Osteoblast (primary cell): ENCODE measurements around the gene HK3. TPM values are rescaled to one million over a fixed set of nuclear protein-coding genes. Genes with fewer than 3 reads are reported as not detected.
A peak's percentile ranks its signal among the peaks of the same experiment; 100 is the strongest.

Experiments
- DNase-seq: peaks from one replicate; pipeline ENCODE4 v3.0.0; 2011; ENCODE audit warnings: low spot score, mixed read lengths; ENCODE audit not compliant: insufficient read length; ENCODE audit errors: missing footprints
- H2AFZ ChIP-seq: 2 replicates; pipeline ENCODE4 v1.6.0; 2011; ENCODE audit warnings: mild to moderate bottlenecking, low read length
- H3K27ac ChIP-seq: 2 replicates; pipeline ENCODE4 v1.5.1; 2011; ENCODE audit warnings: mild to moderate bottlenecking, low read depth, low read length, moderate library complexity
- H3K27me3 ChIP-seq: 2 replicates; pipeline ENCODE4 v1.6.0; 2012; ENCODE audit warnings: mild to moderate bottlenecking, control low read depth, inconsistent platforms, low read length, moderate library complexity; ENCODE audit not compliant: insufficient read depth
- H3K36me3 ChIP-seq: 2 replicates; pipeline ENCODE4 v1.5.1; 2011; ENCODE audit warnings: mild to moderate bottlenecking, low read length, control low read depth, moderate library complexity; ENCODE audit not compliant: insufficient read depth
- H3K4me1 ChIP-seq: 2 replicates; pipeline ENCODE4 v1.5.1; 2011; ENCODE audit warnings: mild to moderate bottlenecking, low read length, control low read depth, moderate library complexity; ENCODE audit not compliant: insufficient read depth
- H3K4me2 ChIP-seq: 2 replicates; pipeline ENCODE4 v1.6.0; 2011; ENCODE audit warnings: mild to moderate bottlenecking, low read length; ENCODE audit not compliant: insufficient read depth
- H3K4me3 ChIP-seq: fragments of 200-600 bp; sonication (generic); 3 replicates; pipeline ENCODE4 v1.5.1; 2012; ENCODE audit warnings: mild to moderate bottlenecking, low read length, inconsistent platforms; ENCODE audit not compliant: insufficient read depth
- H3K79me2 ChIP-seq: 2 replicates; pipeline ENCODE4 v1.6.0; 2012; ENCODE audit warnings: mild to moderate bottlenecking, low read length, control low read depth, inconsistent platforms; ENCODE audit not compliant: insufficient read depth
- H3K9me3 ChIP-seq: 2 replicates; pipeline ENCODE4 v1.5.1; 2011; ENCODE audit warnings: low read depth, low read length, control low read depth
- H4K20me1 ChIP-seq: 2 replicates; pipeline ENCODE4 v1.6.0; 2012; ENCODE audit warnings: mild to moderate bottlenecking, low read length, control low read depth; ENCODE audit not compliant: insufficient read depth
- total RNA-seq: library from RNA; depleted of rRNA; stranded (reverse); fragments of >200 nt; gene quantifications from 2 replicates; pipeline ENCODE4 v1.2.3, GENCODE V29; 2012
- TF ChIP-seq, protein P1 (sequence below): IDR thresholded peaks from 2 replicates; pipeline ENCODE4 v1.5.1; 2011; ENCODE audit warnings: mild to moderate bottlenecking, low read depth, low read length, moderate library complexity; ENCODE audit errors: extremely low read depth

The HK3 gene
- under 0.01 and 1.8 TPM in 2 replicates for total RNA-seq

- Histone ChIP-seq H3K4me3 (no peak within 1 kb of the TSS), H3K36me3 (peaks cover 21% of the 10 kb centered on the region), H3K79me2 (no peaks in the 10 kb centered on the region), H4K20me1 (no peaks in the 10 kb centered on the region), H3K9me3 (no peaks in the 10 kb centered on the region), H3K27ac (no peak within 1 kb of the TSS), H3K27me3 (no peaks in the 10 kb centered on the region), H2AFZ (no peak within 1 kb of the TSS), H3K4me1 (no peaks in the 10 kb centered on the region), H3K4me2 (no peak within 1 kb of the TSS)
- no peak for DNase-seq
- TF ChIP-seq, protein P1, sequence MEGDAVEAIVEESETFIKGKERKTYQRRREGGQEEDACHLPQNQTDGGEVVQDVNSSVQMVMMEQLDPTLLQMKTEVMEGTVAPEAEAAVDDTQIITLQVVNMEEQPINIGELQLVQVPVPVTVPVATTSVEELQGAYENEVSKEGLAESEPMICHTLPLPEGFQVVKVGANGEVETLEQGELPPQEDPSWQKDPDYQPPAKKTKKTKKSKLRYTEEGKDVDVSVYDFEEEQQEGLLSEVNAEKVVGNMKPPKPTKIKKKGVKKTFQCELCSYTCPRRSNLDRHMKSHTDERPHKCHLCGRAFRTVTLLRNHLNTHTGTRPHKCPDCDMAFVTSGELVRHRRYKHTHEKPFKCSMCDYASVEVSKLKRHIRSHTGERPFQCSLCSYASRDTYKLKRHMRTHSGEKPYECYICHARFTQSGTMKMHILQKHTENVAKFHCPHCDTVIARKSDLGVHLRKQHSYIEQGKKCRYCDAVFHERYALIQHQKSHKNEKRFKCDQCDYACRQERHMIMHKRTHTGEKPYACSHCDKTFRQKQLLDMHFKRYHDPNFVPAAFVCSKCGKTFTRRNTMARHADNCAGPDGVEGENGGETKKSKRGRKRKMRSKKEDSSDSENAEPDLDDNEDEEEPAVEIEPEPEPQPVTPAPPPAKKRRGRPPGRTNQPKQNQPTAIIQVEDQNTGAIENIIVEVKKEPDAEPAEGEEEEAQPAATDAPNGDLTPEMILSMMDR, result no peak
Observed at GRCh38 chr5:176899296-176899891, at the start of gene HK3. Gene HK3, minus strand, starts transcription at chr5:176899346. Its CDS starts 3,187 bp downstream, at chr5:176896159.

- no peaks in the 10 kb centered on the region for H3K9me3 ChIP-seq
- TF ChIP-seq, protein P1, result no peak
- peaks cover 43% of the 10 kb centered on the region for H3K36me3 ChIP-seq
- no peaks in the 10 kb centered on the region for H3K4me1 ChIP-seq
- H3K4me2 ChIP-seq, result no peak overlapping the region
- no peak for DNase-seq
- no peak overlapping the region for H3K27ac ChIP-seq
- H4K20me1 ChIP-seq, result peaks cover 5% of the 10 kb centered on the region
- no peak overlapping the region for H3K4me3 ChIP-seq
- no peaks in the 10 kb centered on the region for H3K79me2 ChIP-seq
- no peaks in the 10 kb centered on the region for H3K27me3 ChIP-seq
- no peak overlapping the region for H2AFZ ChIP-seq
Observed at GRCh38 chr5:176948458-176948857, 49.3 kb upstream of the HK3 start.

DNA sequence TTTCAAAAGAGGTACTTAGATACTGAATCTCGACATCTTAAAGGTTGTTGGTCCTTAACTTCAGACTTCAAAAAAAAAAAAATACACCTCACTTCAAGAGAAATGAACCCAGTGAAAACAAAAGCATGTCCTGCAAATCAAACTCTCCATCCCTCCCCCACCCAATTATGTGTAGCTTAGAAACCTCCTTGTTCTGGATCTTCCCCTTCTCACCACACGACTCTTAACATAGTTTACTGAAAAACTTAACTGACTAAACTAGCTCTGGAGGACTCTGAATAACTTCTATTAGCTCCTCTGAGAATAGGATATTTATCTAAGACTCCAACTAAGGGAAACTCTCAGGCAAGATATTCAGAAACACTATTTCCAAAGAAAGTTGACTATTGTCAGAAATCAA is 48.7 kb upstream of the HK3 start:
- TF ChIP-seq, protein P1, result no peak
- H3K9me3 ChIP-seq, result no peaks in the 10 kb centered on the region
- H3K27ac ChIP-seq, result no peak overlapping the region
- H3K4me2 ChIP-seq, result no peak overlapping the region
- H3K36me3 ChIP-seq, result peaks cover 48% of the 10 kb centered on the region
- H3K4me1 ChIP-seq, result no peaks in the 10 kb centered on the region
- H2AFZ ChIP-seq, result no peak overlapping the region
- H3K4me3 ChIP-seq, result no peak overlapping the region
- peaks cover 5% of the 10 kb centered on the region for H4K20me1 ChIP-seq
- H3K79me2 ChIP-seq, result no peaks in the 10 kb centered on the region
- DNase-seq, result peak; percentile 39
- no peaks in the 10 kb centered on the region for H3K27me3 ChIP-seq

GRCh38 chr5:176944268-176944667 is 45.1 kb upstream of the HK3 start:
- Histone ChIP-seq H3K79me2 (no peaks in the 10 kb centered on the region), H4K20me1 (peaks cover 7% of the 10 kb centered on the region), H2AFZ (no peak overlapping the region), H3K27ac (no peak overlapping the region), H3K27me3 (no peaks in the 10 kb centered on the region), H3K9me3 (no peaks in the 10 kb centered on the region), H3K4me2 (no peak overlapping the region), H3K4me1 (no peaks in the 10 kb centered on the region), H3K4me3 (no peak overlapping the region), H3K36me3 (peaks cover 34% of the 10 kb centered on the region)
- TF ChIP-seq, protein P1, result no peak
- peak; percentile 37 for DNase-seq
